GM21717 (cell line): ENCODE measurements around the gene ACOXL.

Source experiments
- ATAC-seq: cut with Tn5 transposase; IDR thresholded peaks from one replicate; pipeline ENCODE4 v1.9.1; 2021; ENCODE audit warnings: mild to moderate bottlenecking, moderate library complexity; ENCODE audit not compliant: unreplicated experiment

ACOXL gene

DNA sequence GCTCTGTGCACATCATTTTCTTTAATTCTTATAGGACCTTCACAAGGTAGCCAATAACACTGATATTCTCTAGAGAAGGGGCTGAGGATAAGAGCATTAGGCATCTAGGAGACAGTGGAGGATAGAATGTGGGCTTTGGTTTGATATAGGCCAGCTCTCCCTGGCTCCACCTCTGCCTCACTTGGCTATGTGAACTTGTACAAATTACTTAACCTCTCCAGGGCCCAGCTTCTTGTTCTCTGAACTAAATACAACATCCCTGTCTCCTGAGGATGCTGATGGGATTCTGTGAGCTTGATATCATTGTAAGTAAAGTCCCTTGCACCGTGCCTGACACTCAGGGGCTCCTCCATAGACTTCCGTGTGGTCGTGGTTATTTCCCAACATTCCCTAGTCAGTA is 87.3 kb downstream of the ACOXL start:
- no peak for ATAC-seq

DNA sequence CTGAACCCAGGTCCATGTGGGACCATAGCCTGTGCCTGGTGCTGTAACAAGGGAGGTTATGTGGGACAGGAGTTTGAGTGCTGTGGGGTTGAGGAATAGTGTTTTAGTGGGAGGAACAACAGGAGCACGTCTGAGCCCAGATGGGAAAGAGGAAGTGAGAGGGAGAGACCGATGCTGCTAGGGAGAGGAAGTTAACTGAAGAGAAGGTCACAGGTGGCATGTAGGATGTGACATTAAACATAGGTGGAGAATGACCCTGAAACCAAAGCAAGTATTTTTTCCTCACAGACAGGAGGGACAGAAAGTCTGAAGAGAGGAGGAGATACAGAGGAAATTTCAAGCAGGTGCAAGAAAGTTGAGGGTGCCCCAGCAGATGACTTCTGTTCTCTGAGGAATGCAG is 87.8 kb downstream of the ACOXL start:
- ATAC-seq: peak; percentile 66

DNA sequence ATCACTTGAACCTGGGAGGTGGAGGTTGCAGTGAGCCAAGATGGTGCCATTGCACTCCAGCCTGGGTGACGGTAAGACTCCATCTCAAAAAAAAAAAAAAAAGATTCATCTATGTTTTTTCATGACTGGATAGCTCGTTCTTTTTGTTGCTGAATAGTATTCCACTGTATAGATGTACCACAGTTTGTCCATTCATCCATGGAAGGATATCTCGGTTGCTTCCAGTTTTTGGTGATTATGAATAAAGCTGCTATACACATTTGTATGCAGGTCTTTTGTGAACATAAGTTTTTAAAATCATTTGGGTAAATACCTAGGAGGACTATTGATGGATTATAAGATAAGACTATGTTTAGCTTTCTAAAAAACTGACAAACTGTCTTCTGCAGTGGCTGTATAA is 90.8 kb downstream of the ACOXL start:
- ATAC-seq: no peak

DNA sequence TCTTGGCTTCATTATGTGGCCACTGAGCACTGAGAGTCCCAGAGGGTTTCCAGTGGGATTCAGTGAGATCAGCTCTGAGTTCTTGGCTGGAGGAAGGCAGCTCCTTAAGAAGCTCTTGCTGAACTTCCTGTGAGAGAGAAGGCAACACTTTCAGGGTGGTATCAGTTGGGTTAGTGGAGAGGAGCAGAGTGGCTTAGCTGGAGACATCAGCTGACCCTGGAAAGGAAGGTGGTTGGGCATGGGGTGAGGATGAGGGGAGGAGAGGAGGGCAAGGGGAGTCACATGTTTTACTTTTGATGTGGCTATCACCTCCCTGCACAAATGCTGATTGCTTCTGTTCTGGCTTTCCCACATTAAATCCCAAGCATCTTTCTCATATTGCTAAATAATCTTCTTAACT is 95.1 kb downstream of the ACOXL start:
- no peak for ATAC-seq

- ATAC-seq: no peak
Measured at GRCh38 chr2:110828330-110828729, 96.0 kb downstream of the ACOXL start.

DNA sequence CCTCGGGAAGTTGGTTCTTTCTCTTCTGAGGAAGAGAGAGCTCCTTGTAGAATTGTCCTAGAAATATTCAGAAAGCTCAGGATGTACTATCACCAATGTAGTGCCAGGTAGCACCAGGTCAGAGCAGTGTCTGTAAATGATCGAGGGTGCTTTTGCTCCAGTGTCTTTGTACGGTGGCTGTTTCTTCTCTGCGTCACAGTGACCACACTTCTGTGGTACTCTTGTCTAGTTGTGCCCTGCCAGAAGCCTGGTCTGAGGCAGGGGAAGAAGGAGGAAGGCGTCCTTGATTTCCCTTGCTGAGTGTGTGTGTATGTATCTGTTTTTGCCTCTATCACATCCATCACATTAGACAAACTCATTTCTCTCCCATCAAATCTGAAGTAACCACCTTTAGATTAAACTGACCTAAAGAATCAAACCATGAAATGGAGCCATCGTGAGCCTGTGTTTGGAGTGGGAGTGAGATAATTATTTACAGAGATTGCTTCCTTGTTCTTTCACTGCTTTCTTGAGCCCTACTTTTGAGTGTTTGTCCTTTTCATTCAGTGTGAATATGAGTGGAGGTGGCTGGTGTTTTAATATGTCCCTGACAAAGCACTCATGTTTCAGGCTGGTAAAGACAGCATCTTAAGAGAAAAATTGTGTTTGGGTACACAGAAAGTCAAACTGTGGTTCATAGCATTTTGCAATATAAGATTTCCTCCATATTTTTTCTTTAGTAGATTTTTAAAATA is 97.2 kb downstream of the ACOXL start:
- no peak for ATAC-seq

DNA sequence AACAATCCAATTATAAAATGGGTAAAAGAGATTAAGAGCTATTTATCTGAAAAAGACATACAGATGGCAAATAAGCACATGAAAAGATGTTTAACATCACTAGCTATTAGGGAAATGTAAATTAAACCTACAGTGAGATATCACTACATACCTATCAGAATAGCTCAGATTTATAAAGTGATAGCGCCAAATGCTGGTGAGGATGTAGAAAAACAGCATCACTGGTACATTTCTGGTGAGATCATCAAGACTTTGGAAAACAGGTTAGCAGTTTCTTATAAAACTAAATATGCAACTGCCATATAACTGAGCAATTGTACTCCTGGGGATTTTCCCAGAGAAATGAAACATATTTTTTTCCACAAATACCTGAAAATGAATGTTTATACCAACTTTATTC is 100.4 kb downstream of the ACOXL start:
- ATAC-seq: no peak

GRCh38 chr2:110834134-110834827 is 101.9 kb downstream of the ACOXL start:
- ATAC-seq: no peak

- no peak for ATAC-seq
Measured at GRCh38 chr2:110836671-110837070, 104.3 kb downstream of the ACOXL start.

GRCh38 chr2:110837446-110838409 is 105.4 kb downstream of the ACOXL start:
- no peak for ATAC-seq

- ATAC-seq: no peak
Measured at GRCh38 chr2:110838657-110839384, 106.4 kb downstream of the ACOXL start.

DNA sequence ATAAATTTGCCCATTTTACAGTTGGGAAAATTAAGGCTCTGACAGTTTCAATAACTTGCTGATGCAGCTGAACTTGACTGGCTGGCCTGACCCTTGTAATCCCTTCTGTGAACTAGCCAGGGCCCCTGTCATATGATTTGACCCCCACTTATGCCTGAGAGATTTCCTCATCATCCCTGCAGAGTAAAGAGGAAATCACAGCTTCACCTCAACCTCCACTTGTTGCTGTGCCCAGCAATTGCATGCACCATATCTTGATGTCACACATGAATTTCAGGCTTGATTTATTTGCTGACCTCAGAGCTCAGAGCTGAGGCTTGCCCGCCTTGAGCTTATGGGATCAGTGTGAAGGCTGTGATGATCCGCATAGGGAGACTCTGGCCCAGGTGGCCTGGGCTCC is 108.1 kb downstream of the ACOXL start:
- no peak for ATAC-seq

DNA sequence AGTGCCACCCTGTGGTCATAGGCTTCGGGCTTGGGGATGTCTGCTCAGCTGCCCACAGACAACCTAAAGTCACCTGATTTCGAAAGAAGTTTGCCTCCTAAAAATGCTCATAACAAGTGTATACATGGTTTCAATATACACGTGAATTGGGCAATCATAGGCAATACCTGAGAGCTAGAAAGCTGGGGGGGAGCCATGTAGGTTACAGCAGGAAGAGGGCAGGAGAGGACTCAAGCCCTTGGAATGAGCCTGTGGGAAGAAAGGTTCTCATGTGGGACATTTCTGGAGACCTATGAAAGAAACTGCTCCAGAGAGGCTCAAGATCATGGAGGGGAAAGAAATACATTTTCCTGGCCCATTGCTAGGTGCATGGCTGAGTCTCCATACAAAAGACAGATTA is 109.7 kb downstream of the ACOXL start:
- no peak for ATAC-seq

- no peak for ATAC-seq
Measured at GRCh38 chr2:110843496-110843895, 111.1 kb downstream of the ACOXL start.

- no peak for ATAC-seq
Measured at GRCh38 chr2:110843959-110844510, 111.7 kb downstream of the ACOXL start.

GRCh38 chr2:110847651-110848050 is 115.3 kb downstream of the ACOXL start:
- ATAC-seq: no peak

GRCh38 chr2:110848071-110848470 is 115.7 kb downstream of the ACOXL start:
- ATAC-seq: no peak

DNA sequence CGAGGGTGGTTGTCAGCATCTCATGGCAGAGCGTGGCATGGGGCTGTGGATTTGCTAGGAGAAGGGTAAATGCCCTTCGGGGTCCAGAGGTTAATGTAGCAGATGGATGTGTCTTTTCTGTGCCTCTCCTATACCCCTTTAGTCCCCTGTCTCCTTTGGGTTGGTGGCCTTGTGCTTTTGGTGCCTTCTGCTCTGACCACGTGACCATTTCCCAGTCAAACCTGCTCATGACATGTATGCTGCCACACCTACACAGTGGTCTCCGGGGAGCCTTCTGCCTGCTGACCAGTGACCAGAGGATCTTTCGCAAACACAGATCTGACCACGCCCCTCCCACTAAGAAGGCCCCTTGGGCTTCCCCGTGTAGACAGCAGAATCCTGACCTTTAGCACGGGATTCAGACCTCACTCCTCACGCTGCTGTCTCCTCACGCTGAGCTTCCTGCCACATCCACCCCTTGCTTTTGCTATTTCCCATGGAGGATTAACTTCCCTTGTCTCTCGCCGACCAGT is 116.2 kb downstream of the ACOXL start:
- no peak for ATAC-seq

GRCh38 chr2:110851531-110851930 is 119.2 kb downstream of the ACOXL start:
- no peak for ATAC-seq

- ATAC-seq: no peak
Measured at GRCh38 chr2:110852051-110852450, 119.7 kb downstream of the ACOXL start.
